Peyer's patch (tissue), 4 donors: Measurements from ENCODE around the gene RAD51B. TPM values are rescaled to one million over a fixed set of nuclear protein-coding genes. Genes with fewer than 3 reads are reported as not detected.

ENCODE experiments used
- DNase-seq, 3 donors: peaks; one replicate each; pipeline ENCODE4 v3.0.0-alpha.2; 2017 to 2019
- H3K27ac ChIP-seq, 4 donors: fragments of 200-600 bp; sonication (generic); one replicate each; pipeline ENCODE4 v1.5.1; 2016 to 2019
- H3K27me3 ChIP-seq, 2 donors: fragments of 200-600 bp; sonication (generic); one replicate each; pipeline ENCODE4 v1.5.1; 2019
- H3K36me3 ChIP-seq, 3 donors: fragments of 200-600 bp; sonication (generic); one replicate each; pipeline ENCODE4 v1.5.1; 2016 to 2019
- H3K4me1 ChIP-seq, 4 donors: fragments of 200-600 bp; sonication (generic); one replicate each; pipeline ENCODE4 v1.5.1; 2016 to 2019
- H3K4me3 ChIP-seq, 4 donors: fragments of 200-600 bp; sonication (generic); 1 replicate in 3 of 4; 2 replicates in 1 of 4; pipeline ENCODE4 v1.5.1; 2016 to 2019; ENCODE audit warnings: mild to moderate bottlenecking in 1 of 4
- H3K9me3 ChIP-seq, 4 donors: fragments of 200-600 bp; sonication (generic); one replicate each; pipeline ENCODE4 v1.5.1; 2016 to 2019; ENCODE audit warnings: mild to moderate bottlenecking in 1 of 4
- CTCF ChIP-seq, 6 experiments: fragments of 450-650 bp in 4 of 6; fragments of 200-600 bp in 2 of 6; sonication (generic) in 1 of 6; IDR thresholded peaks; one replicate each; pipeline ENCODE4 v1.5.1; 2017 to 2019; ENCODE audit warnings: antibody characterized with exemption in 6 of 6, mild to moderate bottlenecking in 3 of 6, moderate library complexity in 1 of 6
- POLR2A ChIP-seq, 2 donors: fragments of 450-650 bp; IDR thresholded peaks; one replicate each; pipeline ENCODE4 v1.5.1; 2017; ENCODE audit warnings: antibody characterized with exemption in 2 of 2, mild to moderate bottlenecking in 2 of 2, moderate library complexity in 2 of 2
- total RNA-seq, 4 donors: library from RNA; depleted of rRNA; stranded (reverse); fragments of >200 nt; gene quantifications; one replicate each; pipeline ENCODE4 v1.1.0, GENCODE V29; 2016

RAD51B gene
- total RNA-seq, 4 donors from 2014 or later = 12.6 to 103 (median 33.1) TPM

- no peak overlapping the region for H3K4me3 ChIP-seq
- H3K9me3 ChIP-seq = no peaks in the 10 kb centered on the region
- TF ChIP-seq CTCF (IDR thresholded peaks at IDR 0.05) = no peak
- TF ChIP-seq POLR2A (IDR thresholded peaks at IDR 0.05) = no peak
- no peak overlapping the region for H3K27ac ChIP-seq
- no peaks in the 10 kb centered on the region for H3K36me3 ChIP-seq
- no peak for DNase-seq
- no peaks in the 10 kb centered on the region for H3K4me1 ChIP-seq
- H3K27me3 ChIP-seq = no peaks in the 10 kb centered on the region
Observed at GRCh38 chr14:68222726-68223125, 403.1 kb downstream of the RAD51B start.

- no peak for TF ChIP-seq POLR2A (IDR thresholded peaks at IDR 0.05)
- no peak for TF ChIP-seq CTCF (IDR thresholded peaks at IDR 0.05)
- Histone ChIP-seq H3K27me3 (no peaks in the 10 kb centered on the region), H3K36me3 (no peaks in the 10 kb centered on the region), H3K27ac (no peak overlapping the region), H3K4me3 (no peak overlapping the region), H3K9me3 (no peaks in the 10 kb centered on the region), H3K4me1 (no peaks in the 10 kb centered on the region)
- no peak for DNase-seq
Observed at GRCh38 chr14:68223631-68224030, 404.1 kb downstream of the RAD51B start.

- Histone ChIP-seq H3K27ac (no peak overlapping the region), H3K9me3 (no peaks in the 10 kb centered on the region), H3K27me3 (no peaks in the 10 kb centered on the region), H3K36me3 (no peaks in the 10 kb centered on the region), H3K4me3 (no peak overlapping the region), H3K4me1 (peaks cover 0 to 1% (median 0%) of the 10 kb centered on the region in 4 donors)
- TF ChIP-seq POLR2A (IDR thresholded peaks at IDR 0.05) = no peak
- no peak for TF ChIP-seq CTCF (IDR thresholded peaks at IDR 0.05)
- DNase-seq = no peak
Observed at GRCh38 chr14:68225321-68225720, 405.7 kb downstream of the RAD51B start.

GRCh38 chr14:68226523-68226922 lies 406.9 kb downstream of the RAD51B start:
- no peaks in the 10 kb centered on the region for H3K27me3 ChIP-seq
- H3K4me1 ChIP-seq = peaks cover 0 to 9% (median 1%) of the 10 kb centered on the region in 4 donors
- H3K4me3 ChIP-seq = no peak overlapping the region
- no peak overlapping the region for H3K27ac ChIP-seq
- DNase-seq = no peak
- no peaks in the 10 kb centered on the region for H3K9me3 ChIP-seq
- TF ChIP-seq CTCF (IDR thresholded peaks at IDR 0.05) = no peak
- TF ChIP-seq POLR2A (IDR thresholded peaks at IDR 0.05) = no peak
- no peaks in the 10 kb centered on the region for H3K36me3 ChIP-seq

- no peaks in the 10 kb centered on the region for H3K27me3 ChIP-seq
- no peaks in the 10 kb centered on the region for H3K36me3 ChIP-seq
- H3K27ac ChIP-seq = no peak overlapping the region
- H3K4me3 ChIP-seq = no peak overlapping the region
- TF ChIP-seq POLR2A (IDR thresholded peaks at IDR 0.05) (no peak), CTCF (IDR thresholded peaks at IDR 0.05) (no peak)
- DNase-seq = no peak
- H3K4me1 ChIP-seq = peaks cover 0 to 26% (median 5%) of the 10 kb centered on the region in 4 donors
- H3K9me3 ChIP-seq = no peaks in the 10 kb centered on the region
Observed at GRCh38 chr14:68228656-68229055, 409.1 kb downstream of the RAD51B start.
